ENCODE measurements around the gene CHAD. TPM values are rescaled to one million over a fixed set of nuclear protein-coding genes. Genes with fewer than 3 reads are reported as not detected.
A peak's percentile ranks its signal among the peaks of the same experiment; 100 is the strongest.
"Not testable (repeated sequence)": the region's sequence is repeated elsewhere in the genome, so short reads cannot be mapped to it uniquely, and the experiment has no call there.

CHAD gene
- total RNA-seq, 1 experiment from 2014 or later, result 0.57 TPM

DNA sequence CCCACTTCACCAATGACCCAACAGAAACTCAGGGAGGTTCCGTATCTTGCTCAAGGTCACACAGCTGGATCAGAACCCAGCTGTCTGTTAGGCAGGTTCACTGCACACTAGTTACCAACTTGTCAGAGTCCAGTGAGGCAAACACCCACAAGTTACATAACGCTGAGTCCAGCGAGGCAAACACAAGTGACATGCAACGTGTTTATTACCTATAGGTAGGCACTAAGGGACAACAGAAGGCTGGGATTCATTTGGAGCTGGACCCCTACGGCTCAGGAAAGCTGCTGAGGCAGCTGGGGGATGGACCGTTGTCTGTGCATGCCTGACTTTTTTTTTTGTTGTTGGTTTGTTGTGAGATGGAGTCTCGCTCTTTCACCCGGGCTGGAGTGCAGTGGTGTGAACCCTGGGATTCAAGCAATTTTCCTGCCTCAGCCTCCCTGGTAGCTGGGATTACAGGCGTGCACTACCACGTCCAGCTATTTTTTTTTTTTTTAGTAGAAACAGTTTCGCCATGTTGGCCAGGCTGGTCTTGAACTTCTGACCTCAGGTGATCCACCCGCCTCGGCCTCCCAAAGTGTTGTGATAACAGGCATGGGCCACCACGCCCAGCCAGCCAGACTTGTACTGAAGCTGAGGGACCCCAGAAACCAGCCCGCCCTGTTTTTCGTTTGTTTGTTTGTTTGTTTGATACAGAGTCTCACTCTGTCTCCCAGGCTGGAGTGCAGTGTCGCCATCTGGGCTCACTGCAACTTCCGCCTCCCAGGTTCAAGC is 8.1 kb upstream of the CHAD start:
- Histone ChIP-seq H2AK5ac (ENCODE audit: insufficient read length, low read length) (no peak overlapping the region), H3K4me2 (ENCODE audit: insufficient read depth, insufficient read length, low read length) (peak overlapping the region; percentile 33), H3K27ac (ENCODE audit: insufficient read length, low read depth, low read length) (no peak overlapping the region), H4K91ac (ENCODE audit: insufficient read length, low read depth, low read length) (no peak overlapping the region), H2AFZ (ENCODE audit: low read length) (no peak overlapping the region), H2BK12ac (ENCODE audit: insufficient read length, low read depth, low read length) (no peak overlapping the region), H3T11ph (ENCODE audit: low read length) (no peak overlapping the region), H4K8ac (replicated peaks; ENCODE audit: insufficient read length, low read depth, low read length) (no peak overlapping the region), H3K79me1 (ENCODE audit: insufficient read depth, low read depth, low read length, poor library complexity, severe bottlenecking) (no peaks in the 10 kb centered on the region), H3K4ac (ENCODE audit: low read depth, low read length) (no peak overlapping the region), H3K9ac (ENCODE audit: extremely low read depth, insufficient read length, low read length) (no peak overlapping the region), H3K79me2 (ENCODE audit: insufficient read depth, low read length) (no peaks in the 10 kb centered on the region), H2BK15ac (ENCODE audit: low read depth, low read length) (no peak overlapping the region), H2BK5ac (ENCODE audit: insufficient read length, low read length) (no peak overlapping the region), H3K9me3 (ENCODE audit: control insufficient read depth, low read depth, low read length) (no peaks in the 10 kb centered on the region), H3K27me3 (ENCODE audit: insufficient read depth, low read length) (no peaks in the 10 kb centered on the region; the same call in 1 of the 2 replicates), H3K18ac (ENCODE audit: insufficient read length, low read depth, low read length) (no peak overlapping the region), H3K4me1 (ENCODE audit: insufficient read depth, low read length) (no peaks in the 10 kb centered on the region), H3K23me2 (ENCODE audit: insufficient read length, low read depth, low read length, poor library complexity, severe bottlenecking) (no peaks in the 10 kb centered on the region), H4K20me1 (ENCODE audit: control insufficient read depth, insufficient read depth, insufficient read length) (no peaks in the 10 kb centered on the region), H2BK120ac (ENCODE audit: low read depth, low read length, poor library complexity, severe bottlenecking) (no peak overlapping the region), H3K56ac (ENCODE audit: insufficient read length, low read depth, low read length) (no peak overlapping the region), H3K14ac (ENCODE audit: insufficient read depth, low read length) (no peak overlapping the region), H2BK20ac (ENCODE audit: low read depth, low read length, poor library complexity, severe bottlenecking) (no peak overlapping the region), H4K5ac (ENCODE audit: insufficient read length, low read depth, low read length) (no peak overlapping the region), H3K23ac (ENCODE audit: insufficient read length, low read depth, low read length) (no peak overlapping the region)
- no peak for DNase-seq
- WGBS (ENCODE audit: extremely low coverage, insufficient read length, low lambda C conversion rate), result no CpG with 5 or more reads among the region's 18 CpGs
- Mint-ChIP-seq H3K36me3 (ENCODE audit: insufficient read depth in 1 of 3, low read depth in 3 of 3) (peaks cover 0 to 5% (median 4%) of the 10 kb centered on the region in 3 experiments; a peak in 5 of 7 replicates), H3K4me1 (peaks cover 10 to 16% of the 10 kb centered on the region in 2 experiments), H3K27me3 (ENCODE audit: low read depth) (peaks cover 14% of the 10 kb centered on the region), H3K4me3 (no peak overlapping the region; a peak in 1 of 5 replicates), H3K27ac (no peak overlapping the region), H3K9me3 (no peaks in the 10 kb centered on the region)
- TF ChIP-seq CTCF (conservative IDR thresholded peaks at IDR 0.05), result no peak

DNA sequence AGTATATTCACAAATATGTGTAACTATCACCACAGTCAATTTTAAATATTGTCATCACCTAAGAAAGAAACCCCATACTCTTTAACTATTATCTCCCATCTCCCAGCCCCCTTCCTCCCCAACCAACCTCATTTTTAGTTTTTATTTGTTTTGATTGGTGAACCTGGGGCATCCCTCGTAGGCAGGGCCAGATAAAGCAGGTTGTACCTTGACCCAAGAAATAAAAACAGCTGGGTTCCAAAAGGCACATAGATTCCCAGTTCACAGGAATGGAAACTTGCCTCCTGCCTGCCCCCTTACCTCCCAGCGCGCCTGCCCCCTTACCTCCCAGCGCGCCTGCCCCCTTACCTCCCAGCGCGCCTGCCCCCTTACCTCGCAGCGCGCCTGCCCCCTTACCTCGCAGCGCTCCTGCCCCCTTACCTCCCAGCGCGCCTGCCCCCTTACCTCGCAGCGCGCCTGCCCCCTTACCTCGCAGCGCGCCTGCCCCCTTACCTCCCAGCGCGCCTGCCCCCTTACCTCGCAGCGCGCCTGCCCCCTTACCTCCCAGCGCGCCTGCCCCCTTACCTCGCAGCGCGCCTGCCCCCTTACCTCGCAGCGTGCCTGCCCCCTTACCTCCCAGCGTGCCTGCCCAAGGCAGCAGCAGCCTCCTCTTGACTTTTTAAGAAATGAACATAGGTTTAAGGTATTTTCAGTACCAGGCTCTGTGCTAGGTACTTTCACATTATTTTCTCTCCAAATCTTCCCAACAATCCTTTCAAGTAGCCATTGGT is 7.3 kb upstream of the CHAD start:
- not testable (repeated sequence) for H3K9me3 ChIP-seq (ENCODE audit: control insufficient read depth, low read depth, low read length); H4K5ac ChIP-seq (ENCODE audit: insufficient read length, low read depth, low read length); H3K36me3 Mint-ChIP-seq (ENCODE audit: insufficient read depth in 1 of 3, low read depth in 3 of 3); H3K27ac Mint-ChIP-seq; H2BK15ac ChIP-seq (ENCODE audit: low read depth, low read length); H3K14ac ChIP-seq (ENCODE audit: insufficient read depth, low read length); H4K91ac ChIP-seq (ENCODE audit: insufficient read length, low read depth, low read length); H3K9me3 Mint-ChIP-seq; H3K23me2 ChIP-seq (ENCODE audit: insufficient read length, low read depth, low read length, poor library complexity, severe bottlenecking); H3K4me1 ChIP-seq (ENCODE audit: insufficient read depth, low read length); H4K8ac ChIP-seq (replicated peaks; ENCODE audit: insufficient read length, low read depth, low read length); H3K18ac ChIP-seq (ENCODE audit: insufficient read length, low read depth, low read length); H2BK5ac ChIP-seq (ENCODE audit: insufficient read length, low read length); H3K4ac ChIP-seq (ENCODE audit: low read depth, low read length); H3K79me1 ChIP-seq (ENCODE audit: insufficient read depth, low read depth, low read length, poor library complexity, severe bottlenecking); H3K27ac ChIP-seq (ENCODE audit: insufficient read length, low read depth, low read length); H3K56ac ChIP-seq (ENCODE audit: insufficient read length, low read depth, low read length); H2BK20ac ChIP-seq (ENCODE audit: low read depth, low read length, poor library complexity, severe bottlenecking); H3T11ph ChIP-seq (ENCODE audit: low read length); H3K9ac ChIP-seq (ENCODE audit: extremely low read depth, insufficient read length, low read length); H2BK120ac ChIP-seq (ENCODE audit: low read depth, low read length, poor library complexity, severe bottlenecking); H3K23ac ChIP-seq (ENCODE audit: insufficient read length, low read depth, low read length); DNase-seq; H2AFZ ChIP-seq (ENCODE audit: low read length); H4K20me1 ChIP-seq (ENCODE audit: control insufficient read depth, insufficient read depth, insufficient read length); H2BK12ac ChIP-seq (ENCODE audit: insufficient read length, low read depth, low read length); H2AK5ac ChIP-seq (ENCODE audit: insufficient read length, low read length); H3K79me2 ChIP-seq (ENCODE audit: insufficient read depth, low read length); H3K27me3 ChIP-seq (ENCODE audit: insufficient read depth, low read length)
- no CpG with 5 or more reads among the region's 33 CpGs for WGBS (ENCODE audit: extremely low coverage, insufficient read length, low lambda C conversion rate)
- peaks cover 10 to 17% of the 10 kb centered on the region in 2 experiments for H3K4me1 Mint-ChIP-seq
- peak overlapping the region; percentile 33 for H3K4me2 ChIP-seq (ENCODE audit: insufficient read depth, insufficient read length, low read length)
- H3K4me3 Mint-ChIP-seq, result peak overlapping the region in 1 of 2 experiments; percentile 0; a peak in 1 of 5 replicates
- peaks cover 15% of the 10 kb centered on the region for H3K27me3 Mint-ChIP-seq (ENCODE audit: low read depth)

Measured in H9 (cell line).